AG04449 (cell line): ENCODE measurements around the gene THEM5.

Experiments
- CTCF ChIA-PET: fragments of 350-600 bp; formaldehyde crosslinking; extraction: SDS; loops from one replicate; lab custom pipeline; 2021; ENCODE audit warnings: antibody characterized with exemption; lab: Yijun Ruan, JAX
- POLR2A ChIA-PET: fragments of 400-600, 350-600 bp; formaldehyde crosslinking; extraction: SDS; loops from one replicate; lab custom pipeline; 2020; ENCODE audit warnings: antibody characterized with exemption, inconsistent platforms; lab: Yijun Ruan, JAX
- DNase-seq: peaks from one replicate; pipeline ENCODE4 v3.0.0-alpha.2; 2010; ENCODE audit warnings: low read depth, low spot score
- H3K4me3 ChIP-seq: 2 replicates; pipeline ENCODE4 v1.5.1; 2011; ENCODE audit warnings: low read depth, mild to moderate bottlenecking, control low read depth, low read length
- TF ChIP-seq, protein P1 (sequence below): IDR thresholded peaks from one replicate; pipeline ENCODE4 v1.5.1; 2011; ENCODE audit warnings: mild to moderate bottlenecking, moderate library complexity, low read length, control low read depth, inconsistent platforms; ENCODE audit not compliant: insufficient read depth; ENCODE audit errors: missing control alignments

THEM5 gene

DNA sequence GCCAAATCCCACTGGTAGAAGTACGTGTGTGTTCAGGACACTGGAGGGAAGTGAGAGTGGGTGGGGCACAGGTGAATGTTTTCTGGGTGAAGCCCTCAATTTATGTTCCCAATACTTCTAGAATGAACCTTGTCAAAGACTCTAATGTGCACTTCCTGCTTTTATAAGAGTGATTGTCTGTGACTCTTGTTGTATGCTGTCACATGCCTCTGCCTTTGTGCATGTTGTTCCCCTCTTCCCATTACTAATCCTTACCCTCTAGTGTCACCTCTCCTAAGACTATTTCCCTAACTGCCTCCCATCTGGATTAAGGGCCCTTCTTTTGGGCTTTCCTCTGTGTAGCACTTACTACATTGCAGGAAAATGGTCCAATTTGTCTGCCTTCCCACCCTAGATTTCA lies 45.7 kb downstream of the THEM5 start:
- no peak for DNase-seq
- POLR2A ChIA-PET = no interaction called here
- no peak overlapping the region for H3K4me3 ChIP-seq
- CTCF ChIA-PET = no interaction called here
- TF ChIP-seq, protein P1, sequence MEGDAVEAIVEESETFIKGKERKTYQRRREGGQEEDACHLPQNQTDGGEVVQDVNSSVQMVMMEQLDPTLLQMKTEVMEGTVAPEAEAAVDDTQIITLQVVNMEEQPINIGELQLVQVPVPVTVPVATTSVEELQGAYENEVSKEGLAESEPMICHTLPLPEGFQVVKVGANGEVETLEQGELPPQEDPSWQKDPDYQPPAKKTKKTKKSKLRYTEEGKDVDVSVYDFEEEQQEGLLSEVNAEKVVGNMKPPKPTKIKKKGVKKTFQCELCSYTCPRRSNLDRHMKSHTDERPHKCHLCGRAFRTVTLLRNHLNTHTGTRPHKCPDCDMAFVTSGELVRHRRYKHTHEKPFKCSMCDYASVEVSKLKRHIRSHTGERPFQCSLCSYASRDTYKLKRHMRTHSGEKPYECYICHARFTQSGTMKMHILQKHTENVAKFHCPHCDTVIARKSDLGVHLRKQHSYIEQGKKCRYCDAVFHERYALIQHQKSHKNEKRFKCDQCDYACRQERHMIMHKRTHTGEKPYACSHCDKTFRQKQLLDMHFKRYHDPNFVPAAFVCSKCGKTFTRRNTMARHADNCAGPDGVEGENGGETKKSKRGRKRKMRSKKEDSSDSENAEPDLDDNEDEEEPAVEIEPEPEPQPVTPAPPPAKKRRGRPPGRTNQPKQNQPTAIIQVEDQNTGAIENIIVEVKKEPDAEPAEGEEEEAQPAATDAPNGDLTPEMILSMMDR = no peak

DNA sequence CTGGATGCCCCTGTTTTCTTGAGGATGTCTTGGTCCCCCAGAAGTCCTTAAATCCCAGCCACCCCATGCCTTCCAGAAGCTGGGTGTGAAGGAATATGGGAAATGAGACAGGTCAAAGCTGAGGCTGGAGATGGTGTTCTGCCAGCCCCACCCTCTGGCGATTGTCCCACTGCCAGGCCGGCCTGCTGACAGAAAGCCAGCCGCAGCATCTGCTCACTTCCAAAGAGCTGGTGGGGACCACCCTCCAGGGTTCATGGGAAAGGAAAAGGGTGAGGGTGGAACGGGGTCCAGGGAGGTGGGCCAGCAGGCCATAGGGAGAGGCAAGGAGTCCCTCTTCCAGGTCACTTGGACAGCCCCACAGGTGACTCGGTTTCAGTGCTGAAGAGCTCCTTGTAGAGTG lies 46.4 kb downstream of the THEM5 start:
- ChIA-PET POLR2A (no interaction called here), CTCF (no interaction called here)
- TF ChIP-seq, protein P1 = no peak
- no peak for DNase-seq
- no peak overlapping the region for H3K4me3 ChIP-seq

DNA sequence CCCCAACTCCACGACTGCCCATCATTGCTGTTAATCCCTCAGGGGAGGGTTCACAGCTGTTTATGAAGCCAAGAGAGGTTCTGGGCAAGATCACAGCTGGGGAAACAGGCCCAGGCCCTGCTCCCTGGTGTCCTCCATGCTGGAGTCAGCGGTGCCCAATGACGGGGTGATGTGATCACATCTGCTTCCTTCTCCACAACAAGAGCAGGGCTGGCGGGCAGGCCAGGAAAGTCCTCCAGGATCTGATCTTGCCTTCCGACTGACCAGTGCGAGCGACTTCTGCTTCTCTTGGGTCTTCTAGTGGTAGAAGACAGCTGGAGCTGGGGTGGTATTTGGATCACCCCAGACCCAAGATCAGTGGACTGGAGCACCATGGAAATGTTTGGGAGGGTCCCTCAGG lies 47.3 kb downstream of the THEM5 start:
- ChIA-PET POLR2A (no interaction called here), CTCF (no interaction called here)
- TF ChIP-seq, protein P1 = no peak
- DNase-seq = no peak
- no peak overlapping the region for H3K4me3 ChIP-seq

DNA sequence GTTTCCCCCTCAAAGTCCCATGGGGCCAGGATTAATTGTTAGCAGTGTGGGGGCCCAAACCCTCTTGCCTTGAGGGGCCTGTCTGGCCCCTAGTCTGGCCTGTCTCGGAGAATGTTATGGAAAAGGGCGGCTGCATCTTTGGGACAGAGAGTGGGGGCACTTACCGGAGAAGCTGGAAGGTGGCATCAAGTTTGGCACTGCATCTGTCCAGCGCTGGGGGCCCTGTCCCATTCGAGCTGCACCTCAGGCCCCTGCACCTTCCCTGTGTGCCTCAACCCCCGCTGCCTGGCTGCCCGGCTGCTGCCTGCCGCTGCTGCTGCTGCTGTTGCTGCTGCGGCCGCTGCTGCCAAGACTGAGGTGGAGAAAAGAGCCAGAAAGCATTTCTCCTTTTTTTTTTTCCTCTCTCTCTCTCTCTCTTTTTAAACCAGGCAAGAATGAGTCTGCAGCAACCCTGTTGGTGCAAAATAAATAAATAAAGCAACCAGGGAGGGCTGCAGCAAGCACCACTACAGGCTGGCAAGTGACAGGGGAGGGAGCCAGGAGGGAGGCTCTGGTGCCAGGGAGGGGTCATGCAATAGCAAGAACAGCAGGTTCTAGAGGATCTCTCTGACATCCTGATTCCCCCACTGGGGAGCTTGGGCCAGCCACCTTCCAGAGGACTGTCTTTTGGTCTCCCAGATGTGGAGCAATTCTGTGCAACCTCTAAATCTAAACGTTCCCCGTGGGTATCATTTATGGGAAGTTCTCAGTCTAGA lies 48.3 kb downstream of the THEM5 start, which contains the start of gene LINGO4:
Gene LINGO4 (minus strand): TSS at position 354 of the 755 bp plus-strand sequence. CDS start 2,715 bp downstream, outside the sequence.
- H3K4me3 ChIP-seq = no peak within 1 kb of the TSS
- ChIA-PET POLR2A (no interaction called here), CTCF (no interaction called here)
- TF ChIP-seq, protein P1 = no peak
- DNase-seq = no peak

DNA sequence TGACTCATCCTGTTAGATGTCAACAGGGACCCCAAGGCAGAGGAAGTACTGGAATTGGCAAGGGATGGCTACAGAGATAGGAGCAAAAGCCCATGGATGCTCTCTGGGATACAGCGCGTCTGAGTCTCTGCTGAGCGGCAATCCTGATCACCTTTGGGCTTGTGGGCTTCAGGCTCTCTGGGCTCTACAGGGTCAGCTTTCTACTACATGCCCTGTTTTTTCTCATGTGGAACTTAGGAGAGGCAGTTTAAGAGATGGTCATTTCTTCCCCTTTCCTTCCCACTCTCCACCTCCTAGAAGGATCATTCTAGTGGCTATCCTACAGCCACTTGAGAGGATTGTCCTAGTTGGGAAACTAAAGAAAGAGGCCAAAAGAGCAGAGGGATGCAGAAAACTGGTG lies 49.6 kb downstream of the THEM5 start:
- no peak overlapping the region for H3K4me3 ChIP-seq
- ChIA-PET POLR2A (no interaction called here), CTCF (no interaction called here)
- no peak for DNase-seq
- TF ChIP-seq, protein P1 = no peak

DNA sequence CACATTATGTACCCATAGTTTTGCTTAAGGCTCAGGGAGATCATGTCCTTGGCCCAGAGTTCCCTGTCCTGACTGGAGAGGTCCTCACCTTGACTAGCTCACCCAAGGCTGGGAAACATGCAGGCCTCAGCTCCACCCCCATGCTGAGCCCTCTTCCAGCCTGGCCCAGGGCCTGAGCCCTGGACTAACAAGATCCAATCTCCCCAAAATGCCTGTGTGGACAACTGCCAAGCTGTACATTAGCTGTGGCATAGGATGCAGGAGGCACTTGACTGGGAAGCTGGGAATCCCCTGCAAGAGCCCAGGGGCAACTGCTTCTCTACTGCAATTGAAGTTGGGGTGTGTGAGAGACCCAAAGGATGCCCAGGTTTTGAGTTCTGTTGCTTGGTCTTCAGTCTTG lies 50.3 kb downstream of the THEM5 start:
- ChIA-PET POLR2A (no interaction called here), CTCF (no interaction called here)
- no peak overlapping the region for H3K4me3 ChIP-seq
- DNase-seq = no peak
- TF ChIP-seq, protein P1 = no peak
